ENCODE measurements around the gene C2CD4B.

Gene C2CD4B

GRCh38 chr15:62115847-62116246, 49.2 kb downstream of the C2CD4B start:
- no peak for DNase-seq
